HCT116 (cell line): ENCODE measurements around the gene KLK13. TPM values are rescaled to one million over a fixed set of nuclear protein-coding genes. Genes with fewer than 3 reads are reported as not detected.

Source experiments
- ATAC-seq: fragments of 200-7000 bp; cut with Tn5 transposase; 2 replicates; pipeline ENCODE4 v1.9.1; 2020; ENCODE audit warnings: mild to moderate bottlenecking, moderate library complexity
- BruUV-seq: library from RNA; stranded (reverse); fragments of 400-500 nt; replicated peaks from 2 replicates; lab custom pipeline; 2021; lab: Mats Ljungman, UMichigan
- CTCF ChIA-PET: fragments of 300-600 bp; sonication (Branson Sonifier 250); formaldehyde crosslinking; loops from one replicate; lab custom pipeline; 2021; ENCODE audit warnings: antibody characterized with exemption; lab: Charles Lee
- POLR2A ChIA-PET: fragments of 300-600, 350-600 bp; sonication (Branson Sonifier 250); formaldehyde crosslinking; loops from one replicate; lab custom pipeline; 2021; ENCODE audit warnings: antibody characterized with exemption; lab: Charles Lee
- RAD21 ChIA-PET, 2 experiments: fragments of 300-600 bp; sonication (Branson Sonifier 250); formaldehyde crosslinking; loops; one replicate each; lab custom pipeline; 2023; ENCODE audit warnings: low total read pairs in 2 of 2; ENCODE audit not compliant: uncharacterized antibody in 2 of 2, unreplicated experiment in 2 of 2, low non-redundant PET in 1 of 2; lab: Charles Lee
- DNase-seq: peaks from one replicate; pipeline ENCODE4 v3.0.0-alpha.2; 2010; ENCODE audit warnings: low read depth, low spot score
- H2AFZ ChIP-seq: fragments of 200-600 bp; shearing (Covaris generic), sonication (generic); 2 replicates; pipeline ENCODE4 v1.6.1; 2017; ENCODE audit warnings: low read depth, mixed run types, mixed read lengths, antibody characterized with exemption, low read length; ENCODE audit not compliant: poor library complexity, severe bottlenecking
- H3K27ac ChIP-seq: 2 replicates; pipeline ENCODE4 v1.5.1; 2012; ENCODE audit warnings: low read depth, low read length
- H3K27me3 ChIP-seq: fragments of 200-600 bp; sonication (generic); 2 replicates; pipeline ENCODE4 v1.6.1; 2016; ENCODE audit warnings: mixed run types, low read length, mixed read lengths; ENCODE audit not compliant: insufficient read depth
- H3K36me3 ChIP-seq, 2 experiments: fragments of 200-500 bp in 1 of 2; fragments of 200-600 bp in 1 of 2; sonication (Bioruptor generic) in 1 of 2; sonication (generic) in 1 of 2; 2 replicates each; pipeline versions ENCODE4 v1.5.1 to v1.6.1; 2014 to 2016; ENCODE audit warnings: low read length in 2 of 2, inconsistent platforms in 1 of 2, mixed read lengths in 1 of 2, mixed run types in 1 of 2; ENCODE audit not compliant: insufficient read depth in 2 of 2, control insufficient read depth in 1 of 2
- H3K4me1 ChIP-seq, 2 experiments: fragments of 200-600 bp in 1 of 2; sonication (generic) in 1 of 2; 2 replicates each; pipeline versions ENCODE4 v1.5.1 to v1.6.1; 2012 to 2017; ENCODE audit warnings: low read length in 2 of 2, inconsistent platforms in 1 of 2, mild to moderate bottlenecking in 1 of 2, mixed read lengths in 1 of 2, mixed run types in 1 of 2, moderate library complexity in 1 of 2; ENCODE audit not compliant: insufficient read depth in 2 of 2, control insufficient read depth in 1 of 2
- H3K4me2 ChIP-seq: fragments of 200-600 bp; sonication (generic); 2 replicates; pipeline ENCODE4 v1.6.1; 2017; ENCODE audit warnings: mixed run types, low read length, mixed read lengths
- H3K4me3 ChIP-seq, 2 experiments: fragments of 200-600 bp in 1 of 2; sonication (generic) in 1 of 2; replicated peaks in 1 of 2; 2 replicates each; pipeline ENCODE4 v1.5.1; 2011 to 2016; ENCODE audit warnings: low read length in 2 of 2, control low read depth in 1 of 2, low read depth in 1 of 2, mild to moderate bottlenecking in 1 of 2, mixed read lengths in 1 of 2, mixed run types in 1 of 2
- H3K79me2 ChIP-seq: fragments of 200-600 bp; sonication (generic); 2 replicates; pipeline ENCODE4 v1.6.1; 2017; ENCODE audit warnings: mild to moderate bottlenecking, mixed run types, low read length, moderate library complexity, mixed read lengths; ENCODE audit not compliant: insufficient read depth
- H3K9ac ChIP-seq: fragments of 200-600 bp; sonication (generic); 2 replicates; pipeline ENCODE4 v1.6.1; 2016; ENCODE audit warnings: low read length, mixed read lengths
- H3K9me2 ChIP-seq: fragments of 200-600 bp; sonication (generic), shearing (Covaris generic); 2 replicates; pipeline ENCODE4 v1.6.1; 2017; ENCODE audit warnings: mixed run types, mild to moderate bottlenecking, moderate library complexity; ENCODE audit not compliant: insufficient read depth
- H3K9me3 ChIP-seq, 2 experiments: fragments of 200-500 bp in 1 of 2; fragments of 200-600 bp in 1 of 2; sonication (Bioruptor generic) in 1 of 2; sonication (generic) in 1 of 2; 2 replicates each; pipeline ENCODE4 v1.6.1; 2014 to 2017; ENCODE audit warnings: low read length in 2 of 2, mixed read lengths in 2 of 2, inconsistent platforms in 1 of 2, low read depth in 1 of 2, mild to moderate bottlenecking in 1 of 2, mixed run types in 1 of 2, moderate library complexity in 1 of 2; ENCODE audit not compliant: control insufficient read depth in 1 of 2, insufficient read depth in 1 of 2
- H4K20me1 ChIP-seq: fragments of 200-600 bp; sonication (generic), shearing (Covaris generic); 2 replicates; pipeline ENCODE4 v1.6.1; 2017; ENCODE audit warnings: mixed run types, mild to moderate bottlenecking, moderate library complexity; ENCODE audit not compliant: insufficient read depth
- CBX3 ChIP-seq: IDR thresholded peaks from 2 replicates; pipeline ENCODE4 v1.6.1; 2012; ENCODE audit warnings: low read depth
- CEBPB ChIP-seq: IDR thresholded peaks from 2 replicates; pipeline ENCODE4 v1.6.1; 2012; ENCODE audit warnings: low read depth
- EGR1 ChIP-seq: IDR thresholded peaks from 2 replicates; pipeline ENCODE4 v1.6.1; 2012; ENCODE audit warnings: low read depth
- ELF1 ChIP-seq: IDR thresholded peaks from 2 replicates; pipeline ENCODE4 v1.6.1; 2012; ENCODE audit warnings: low read depth, borderline replicate concordance
- EZH2phosphoT487 ChIP-seq: fragments of 200-600 bp; IDR thresholded peaks from 2 replicates; pipeline ENCODE4 v1.6.1; 2018; ENCODE audit warnings: antibody characterized with exemption, borderline replicate concordance
- FOSL1 ChIP-seq: IDR thresholded peaks from 2 replicates; pipeline ENCODE4 v1.6.1; 2012; ENCODE audit warnings: low read depth
- JUND ChIP-seq: IDR thresholded peaks from 2 replicates; pipeline ENCODE4 v1.6.1; 2012
- POLR2A ChIP-seq: IDR thresholded peaks from 2 replicates; pipeline ENCODE4 v1.7.0; 2011; ENCODE audit warnings: borderline replicate concordance; ENCODE audit not compliant: insufficient read depth, insufficient read length; ENCODE audit errors: extremely low read depth
- POLR2AphosphoS5 ChIP-seq: IDR thresholded peaks from 2 replicates; pipeline ENCODE4 v1.6.1; 2011; ENCODE audit warnings: mild to moderate bottlenecking, low read depth, low read length, moderate library complexity
- SIN3A ChIP-seq: IDR thresholded peaks from 2 replicates; pipeline ENCODE4 v1.6.1; 2012; ENCODE audit warnings: low read depth
- SP1 ChIP-seq: IDR thresholded peaks from 2 replicates; pipeline ENCODE4 v1.6.1; 2012; ENCODE audit warnings: low read depth
- TCF7L2 ChIP-seq: IDR thresholded peaks from 2 replicates; pipeline ENCODE4 v1.7.0; 2011; ENCODE audit warnings: borderline replicate concordance, inconsistent platforms; ENCODE audit not compliant: insufficient read depth, insufficient read length; ENCODE audit errors: extremely low read depth
- ZFX ChIP-seq: fragments of 450-650 bp; IDR thresholded peaks from 2 replicates; pipeline ENCODE4 v1.6.1; 2017
- ZNF274 ChIP-seq: fragments of 200-500 bp; sonication (Bioruptor generic); IDR thresholded peaks from 2 replicates; pipeline ENCODE4 v1.6.1; 2014; ENCODE audit warnings: mild to moderate bottlenecking, low read depth, low read length, inconsistent platforms
- intact Hi-C: fragments of 100-400 bp; cut with micrococcal nuclease; formaldehyde crosslinking; loops from 2 replicates; pipeline ENCODE4 v1.10.0; 2022
- total RNA-seq: library from RNA; stranded (reverse); gene quantifications from one replicate; pipeline ENCODE4 v1.2.1, GENCODE V29; 2021; ENCODE audit not compliant: unreplicated experiment
- TF ChIP-seq, protein P1 (sequence below): IDR thresholded peaks from 2 replicates; pipeline ENCODE4 v1.6.1; 2011; ENCODE audit warnings: mild to moderate bottlenecking, low read length, moderate library complexity; ENCODE audit not compliant: insufficient replicate concordance; ENCODE audit errors: extremely low read depth
- TF ChIP-seq, protein P2 (sequence below): IDR thresholded peaks from 2 replicates; pipeline ENCODE4 v1.6.1; 2012
- TF ChIP-seq, protein P3 (sequence below): IDR thresholded peaks from 2 replicates; pipeline ENCODE4 v1.6.1; 2012; ENCODE audit warnings: low read depth
- TF ChIP-seq, protein P4 (sequence below): IDR thresholded peaks from 2 replicates; pipeline ENCODE4 v1.6.1; 2012

KLK13 gene
- total RNA-seq, 1 experiment from 2014 or later: 3.2 TPM

DNA sequence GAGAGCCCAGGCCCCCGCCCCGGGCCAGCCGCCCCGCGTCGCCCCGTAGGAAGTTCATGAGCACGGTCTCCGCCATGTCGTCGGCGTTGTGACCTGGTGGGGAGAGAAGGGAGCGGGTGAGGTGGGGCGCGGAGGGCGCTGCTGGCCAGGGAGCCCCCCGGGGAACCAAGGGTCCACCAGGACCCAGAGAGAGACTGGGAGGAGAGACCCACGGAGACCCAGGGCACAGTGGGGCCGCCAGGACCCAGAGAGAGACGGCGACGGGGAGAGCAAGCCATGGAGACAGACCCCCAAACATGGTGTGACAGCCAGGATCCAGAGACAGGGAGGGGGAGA is 34.1 kb upstream of the KLK13 start:
- Histone ChIP-seq H3K9ac (no peak overlapping the region), H3K36me3 (peaks cover 6 to 12% of the 10 kb centered on the region in 2 experiments; a peak in 3 of 4 replicates), H2AFZ (no peak overlapping the region), H3K4me3 (no peak overlapping the region), H3K9me3 (no peaks in the 10 kb centered on the region), H4K20me1 (no peaks in the 10 kb centered on the region), H3K27me3 (no peaks in the 10 kb centered on the region), H3K9me2 (no peaks in the 10 kb centered on the region), H3K4me2 (no peak overlapping the region), H3K4me1 (peaks cover 0 to 6% of the 10 kb centered on the region in 2 experiments; a peak in 1 of 4 replicates), H3K27ac (no peak overlapping the region), H3K79me2 (peaks cover 9% of the 10 kb centered on the region; the same call in 1 of the 2 replicates)
- TF ChIP-seq, protein P1, sequence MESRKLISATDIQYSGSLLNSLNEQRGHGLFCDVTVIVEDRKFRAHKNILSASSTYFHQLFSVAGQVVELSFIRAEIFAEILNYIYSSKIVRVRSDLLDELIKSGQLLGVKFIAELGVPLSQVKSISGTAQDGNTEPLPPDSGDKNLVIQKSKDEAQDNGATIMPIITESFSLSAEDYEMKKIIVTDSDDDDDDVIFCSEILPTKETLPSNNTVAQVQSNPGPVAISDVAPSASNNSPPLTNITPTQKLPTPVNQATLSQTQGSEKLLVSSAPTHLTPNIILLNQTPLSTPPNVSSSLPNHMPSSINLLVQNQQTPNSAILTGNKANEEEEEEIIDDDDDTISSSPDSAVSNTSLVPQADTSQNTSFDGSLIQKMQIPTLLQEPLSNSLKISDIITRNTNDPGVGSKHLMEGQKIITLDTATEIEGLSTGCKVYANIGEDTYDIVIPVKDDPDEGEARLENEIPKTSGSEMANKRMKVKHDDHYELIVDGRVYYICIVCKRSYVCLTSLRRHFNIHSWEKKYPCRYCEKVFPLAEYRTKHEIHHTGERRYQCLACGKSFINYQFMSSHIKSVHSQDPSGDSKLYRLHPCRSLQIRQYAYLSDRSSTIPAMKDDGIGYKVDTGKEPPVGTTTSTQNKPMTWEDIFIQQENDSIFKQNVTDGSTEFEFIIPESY: no peak
- TF ChIP-seq FOSL1: no peak
- TF ChIP-seq CEBPB: no peak
- TF ChIP-seq ZNF274: no peak
- no peak for TF ChIP-seq POLR2AphosphoS5
- TF ChIP-seq EZH2phosphoT487: no peak
- no peak for TF ChIP-seq SP1
- no peak for TF ChIP-seq TCF7L2
- TF ChIP-seq ZFX: no peak
- TF ChIP-seq, protein P2, sequence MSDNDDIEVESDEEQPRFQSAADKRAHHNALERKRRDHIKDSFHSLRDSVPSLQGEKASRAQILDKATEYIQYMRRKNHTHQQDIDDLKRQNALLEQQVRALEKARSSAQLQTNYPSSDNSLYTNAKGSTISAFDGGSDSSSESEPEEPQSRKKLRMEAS: no peak
- TF ChIP-seq, protein P3, sequence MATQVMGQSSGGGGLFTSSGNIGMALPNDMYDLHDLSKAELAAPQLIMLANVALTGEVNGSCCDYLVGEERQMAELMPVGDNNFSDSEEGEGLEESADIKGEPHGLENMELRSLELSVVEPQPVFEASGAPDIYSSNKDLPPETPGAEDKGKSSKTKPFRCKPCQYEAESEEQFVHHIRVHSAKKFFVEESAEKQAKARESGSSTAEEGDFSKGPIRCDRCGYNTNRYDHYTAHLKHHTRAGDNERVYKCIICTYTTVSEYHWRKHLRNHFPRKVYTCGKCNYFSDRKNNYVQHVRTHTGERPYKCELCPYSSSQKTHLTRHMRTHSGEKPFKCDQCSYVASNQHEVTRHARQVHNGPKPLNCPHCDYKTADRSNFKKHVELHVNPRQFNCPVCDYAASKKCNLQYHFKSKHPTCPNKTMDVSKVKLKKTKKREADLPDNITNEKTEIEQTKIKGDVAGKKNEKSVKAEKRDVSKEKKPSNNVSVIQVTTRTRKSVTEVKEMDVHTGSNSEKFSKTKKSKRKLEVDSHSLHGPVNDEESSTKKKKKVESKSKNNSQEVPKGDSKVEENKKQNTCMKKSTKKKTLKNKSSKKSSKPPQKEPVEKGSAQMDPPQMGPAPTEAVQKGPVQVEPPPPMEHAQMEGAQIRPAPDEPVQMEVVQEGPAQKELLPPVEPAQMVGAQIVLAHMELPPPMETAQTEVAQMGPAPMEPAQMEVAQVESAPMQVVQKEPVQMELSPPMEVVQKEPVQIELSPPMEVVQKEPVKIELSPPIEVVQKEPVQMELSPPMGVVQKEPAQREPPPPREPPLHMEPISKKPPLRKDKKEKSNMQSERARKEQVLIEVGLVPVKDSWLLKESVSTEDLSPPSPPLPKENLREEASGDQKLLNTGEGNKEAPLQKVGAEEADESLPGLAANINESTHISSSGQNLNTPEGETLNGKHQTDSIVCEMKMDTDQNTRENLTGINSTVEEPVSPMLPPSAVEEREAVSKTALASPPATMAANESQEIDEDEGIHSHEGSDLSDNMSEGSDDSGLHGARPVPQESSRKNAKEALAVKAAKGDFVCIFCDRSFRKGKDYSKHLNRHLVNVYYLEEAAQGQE: no peak
- TF ChIP-seq, protein P4, sequence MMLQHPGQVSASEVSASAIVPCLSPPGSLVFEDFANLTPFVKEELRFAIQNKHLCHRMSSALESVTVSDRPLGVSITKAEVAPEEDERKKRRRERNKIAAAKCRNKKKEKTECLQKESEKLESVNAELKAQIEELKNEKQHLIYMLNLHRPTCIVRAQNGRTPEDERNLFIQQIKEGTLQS: no peak
- TF ChIP-seq ELF1: no peak
- TF ChIP-seq SIN3A: no peak
- no peak for TF ChIP-seq JUND
- no peak for TF ChIP-seq EGR1
- TF ChIP-seq POLR2A: no peak
- TF ChIP-seq CBX3: no peak
- ChIA-PET POLR2A (no interaction called here), RAD21 (no interaction called here), CTCF (no interaction called here)
- BruUV-seq: no TSS peak
- intact Hi-C loops: loop anchor here (5.0 to 10.0 kb wide), 2 partner anchors 192 to 734 kb away; partner anchors contain the start of gene NAPSA
- ATAC-seq (no peak), DNase-seq (no peak)
